H9 (cell line): ENCODE results near the gene DNASE1L2. TPM values are rescaled to one million over a fixed set of nuclear protein-coding genes. Genes with fewer than 3 reads are reported as not detected.

Experiments
- DNase-seq: peaks from one replicate; pipeline ENCODE4 v3.0.0-alpha.2; 2017
- H2AFZ ChIP-seq: one replicate; pipeline ENCODE4 v1.6.1; 2013; ENCODE audit warnings: mild to moderate bottlenecking, low read length, control low read depth, moderate library complexity
- H2AK5ac ChIP-seq: 2 replicates; pipeline ENCODE4 v1.6.1; 2013; ENCODE audit warnings: low read length, control low read depth, mixed read lengths; ENCODE audit not compliant: insufficient read length
- H2BK120ac ChIP-seq: one replicate; pipeline ENCODE4 v1.6.1; 2013; ENCODE audit warnings: low read depth, mild to moderate bottlenecking, low read length, control low read depth, inconsistent platforms; ENCODE audit not compliant: poor library complexity, severe bottlenecking
- H2BK12ac ChIP-seq: 2 replicates; pipeline ENCODE4 v1.6.1; 2013; ENCODE audit warnings: low read length, control low read depth, mixed read lengths, low read depth; ENCODE audit not compliant: insufficient read length
- H2BK15ac ChIP-seq: 2 replicates; pipeline ENCODE4 v1.6.1; 2013; ENCODE audit warnings: low read depth, low read length, control low read depth
- H2BK20ac ChIP-seq: one replicate; pipeline ENCODE4 v1.6.1; 2013; ENCODE audit warnings: low read depth, mild to moderate bottlenecking, low read length, control low read depth, inconsistent platforms; ENCODE audit not compliant: poor library complexity, severe bottlenecking
- H2BK5ac ChIP-seq: 2 replicates; pipeline ENCODE4 v1.6.1; 2013; ENCODE audit warnings: low read length, control low read depth, mixed read lengths; ENCODE audit not compliant: insufficient read length
- H3K14ac ChIP-seq: 2 replicates; pipeline ENCODE4 v1.6.1; 2013; ENCODE audit warnings: low read length, control low read depth; ENCODE audit not compliant: insufficient read depth
- H3K18ac ChIP-seq: 2 replicates; pipeline ENCODE4 v1.6.1; 2013; ENCODE audit warnings: low read depth, mild to moderate bottlenecking, mixed read lengths, low read length, control low read depth; ENCODE audit not compliant: insufficient read length
- H3K23ac ChIP-seq: 2 replicates; pipeline ENCODE4 v1.6.1; 2013; ENCODE audit warnings: low read length, control low read depth, mixed read lengths, low read depth; ENCODE audit not compliant: insufficient read length
- H3K23me2 ChIP-seq: 2 replicates; pipeline ENCODE4 v1.6.1; 2013; ENCODE audit warnings: low read depth, mild to moderate bottlenecking, mixed read lengths, low read length, control low read depth; ENCODE audit not compliant: insufficient read length, poor library complexity, severe bottlenecking
- H3K27ac ChIP-seq: 2 replicates; pipeline ENCODE4 v1.5.1; 2013; ENCODE audit warnings: low read length, control low read depth, mixed read lengths, low read depth; ENCODE audit not compliant: insufficient read length
- H3K27me3 ChIP-seq: 2 replicates; pipeline ENCODE4 v1.6.1; 2013; ENCODE audit warnings: low read length, control low read depth, inconsistent platforms; ENCODE audit not compliant: insufficient read depth
- H3K4ac ChIP-seq: 2 replicates; pipeline ENCODE4 v1.6.1; 2013; ENCODE audit warnings: low read depth, mild to moderate bottlenecking, control low read depth, inconsistent platforms, low read length, moderate library complexity
- H3K4me1 ChIP-seq: 2 replicates; pipeline ENCODE4 v1.6.1; 2013; ENCODE audit warnings: low read length, control low read depth, inconsistent platforms; ENCODE audit not compliant: insufficient read depth
- H3K4me2 ChIP-seq: 2 replicates; pipeline ENCODE4 v1.6.1; 2013; ENCODE audit warnings: low read length, control low read depth, mixed read lengths; ENCODE audit not compliant: insufficient read length, insufficient read depth
- H3K56ac ChIP-seq: 2 replicates; pipeline ENCODE4 v1.6.1; 2013; ENCODE audit warnings: low read depth, mild to moderate bottlenecking, mixed read lengths, low read length, control low read depth; ENCODE audit not compliant: insufficient read length
- H3K79me1 ChIP-seq: 2 replicates; pipeline ENCODE4 v1.6.1; 2013; ENCODE audit warnings: low read depth, mild to moderate bottlenecking, moderate library complexity, low read length, control low read depth, inconsistent platforms; ENCODE audit not compliant: insufficient read depth, poor library complexity, severe bottlenecking
- H3K79me2 ChIP-seq: 2 replicates; pipeline ENCODE4 v1.6.1; 2013; ENCODE audit warnings: low read length, control low read depth, inconsistent platforms; ENCODE audit not compliant: insufficient read depth
- H3K9ac ChIP-seq: 2 replicates; pipeline ENCODE4 v1.6.1; 2013; ENCODE audit warnings: low read length, control low read depth, mixed read lengths; ENCODE audit not compliant: insufficient read length; ENCODE audit errors: extremely low read depth
- H3K9me3 ChIP-seq: one replicate; pipeline ENCODE4 v1.6.1; 2013; ENCODE audit warnings: low read depth, low read length, inconsistent platforms; ENCODE audit not compliant: control insufficient read depth
- H3T11ph ChIP-seq: one replicate; pipeline ENCODE4 v1.6.1; 2013; ENCODE audit warnings: mild to moderate bottlenecking, low read length, control low read depth, inconsistent platforms
- H4K20me1 ChIP-seq: one replicate; pipeline ENCODE4 v1.6.1; 2013; ENCODE audit not compliant: control insufficient read depth, insufficient read length, insufficient read depth
- H4K5ac ChIP-seq: 2 replicates; pipeline ENCODE4 v1.6.1; 2013; ENCODE audit warnings: low read depth, mild to moderate bottlenecking, mixed read lengths, low read length, control low read depth; ENCODE audit not compliant: insufficient read length
- H4K8ac ChIP-seq: replicated peaks from 2 replicates; pipeline ENCODE4 v1.6.1; 2013; ENCODE audit warnings: low read length, control low read depth, mixed read lengths, low read depth; ENCODE audit not compliant: insufficient read length
- H4K91ac ChIP-seq: 2 replicates; pipeline ENCODE4 v1.6.1; 2013; ENCODE audit warnings: low read depth, mild to moderate bottlenecking, moderate library complexity, mixed read lengths, low read length, control low read depth; ENCODE audit not compliant: insufficient read length
- H3K27ac Mint-ChIP-seq, 3 experiments: 2 replicates in 2 of 3; 3 replicates in 1 of 3; pipeline ENCODE4 v1.8.0; 2020 to 2021; ENCODE audit warnings: mixed read lengths in 3 of 3, mild to moderate bottlenecking in 1 of 3, moderate library complexity in 1 of 3
- H3K27me3 Mint-ChIP-seq: 2 replicates; pipeline ENCODE4 v1.8.0; 2021; ENCODE audit warnings: low read depth, mild to moderate bottlenecking, moderate library complexity, mixed read lengths
- H3K36me3 Mint-ChIP-seq, 3 experiments: 2 replicates in 2 of 3; 3 replicates in 1 of 3; pipeline ENCODE4 v1.8.0; 2020 to 2021; ENCODE audit warnings: low read depth in 3 of 3, mixed read lengths in 3 of 3; ENCODE audit not compliant: insufficient read depth in 1 of 3
- H3K4me1 Mint-ChIP-seq, 2 experiments: 2 replicates each; pipeline ENCODE4 v1.8.0; 2020; ENCODE audit warnings: mixed read lengths in 2 of 2
- H3K4me3 Mint-ChIP-seq, 2 experiments: 2 replicates in 1 of 2; 3 replicates in 1 of 2; pipeline ENCODE4 v1.8.0; 2020 to 2021; ENCODE audit warnings: mild to moderate bottlenecking in 2 of 2, mixed read lengths in 2 of 2, moderate library complexity in 1 of 2
- H3K9me3 Mint-ChIP-seq, 2 experiments: 2 replicates in 1 of 2; 3 replicates in 1 of 2; pipeline ENCODE4 v1.8.0; 2020; ENCODE audit warnings: mild to moderate bottlenecking in 2 of 2, mixed read lengths in 2 of 2, moderate library complexity in 1 of 2
- WGBS: extraction: QIAGEN DNeasy Blood & Tissue Kit; methylation state at CpG from one replicate; pipeline ENCODE4 v1.1.7; 2013; ENCODE audit warnings: missing lambda C conversion rate, low lambda C conversion rate, mixed read lengths; ENCODE audit not compliant: insufficient read length; ENCODE audit errors: extremely low coverage; 5-methylcytosine and 5-hydroxymethylcytosine counted together
- total RNA-seq: library from RNA; stranded (reverse); gene quantifications from 2 replicates; pipeline ENCODE4 v1.2.1, GENCODE V29; 2021
- TF ChIP-seq, protein P1 (sequence below): fragments of 200-600 bp; sonication (generic); conservative IDR thresholded peaks from 3 replicates; pipeline ENCODE4 v1.8.0; 2021; ENCODE audit warnings: antibody characterized with exemption, mild to moderate bottlenecking

DNASE1L2 gene
- total RNA-seq, 1 experiment from 2014 or later: 2.5 TPM

DNA sequence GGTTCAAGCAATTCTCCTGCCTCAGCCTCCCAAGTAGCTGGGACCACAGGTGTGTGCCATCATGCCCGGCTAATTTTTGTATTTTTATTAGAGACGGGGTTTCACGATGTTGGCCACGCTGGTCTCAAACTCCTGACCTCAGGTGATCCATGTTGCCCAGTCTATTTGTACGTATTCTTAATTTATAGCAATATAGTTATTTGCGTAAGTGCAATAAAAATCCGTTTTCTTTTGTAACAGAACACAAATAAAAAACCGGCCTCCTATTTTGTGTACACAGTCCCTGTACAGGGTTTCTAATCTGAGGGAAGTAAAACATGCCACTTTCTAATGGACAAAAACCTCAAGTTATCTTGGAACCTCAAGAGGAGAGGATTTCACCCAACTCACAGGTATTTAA lies 24.0 kb downstream of the DNASE1L2 start:
- H2BK12ac ChIP-seq: no peak overlapping the region
- H3K27me3 ChIP-seq: no peaks in the 10 kb centered on the region
- H4K8ac ChIP-seq: no peak overlapping the region
- H3K14ac ChIP-seq: no peak overlapping the region
- TF ChIP-seq, protein P1, sequence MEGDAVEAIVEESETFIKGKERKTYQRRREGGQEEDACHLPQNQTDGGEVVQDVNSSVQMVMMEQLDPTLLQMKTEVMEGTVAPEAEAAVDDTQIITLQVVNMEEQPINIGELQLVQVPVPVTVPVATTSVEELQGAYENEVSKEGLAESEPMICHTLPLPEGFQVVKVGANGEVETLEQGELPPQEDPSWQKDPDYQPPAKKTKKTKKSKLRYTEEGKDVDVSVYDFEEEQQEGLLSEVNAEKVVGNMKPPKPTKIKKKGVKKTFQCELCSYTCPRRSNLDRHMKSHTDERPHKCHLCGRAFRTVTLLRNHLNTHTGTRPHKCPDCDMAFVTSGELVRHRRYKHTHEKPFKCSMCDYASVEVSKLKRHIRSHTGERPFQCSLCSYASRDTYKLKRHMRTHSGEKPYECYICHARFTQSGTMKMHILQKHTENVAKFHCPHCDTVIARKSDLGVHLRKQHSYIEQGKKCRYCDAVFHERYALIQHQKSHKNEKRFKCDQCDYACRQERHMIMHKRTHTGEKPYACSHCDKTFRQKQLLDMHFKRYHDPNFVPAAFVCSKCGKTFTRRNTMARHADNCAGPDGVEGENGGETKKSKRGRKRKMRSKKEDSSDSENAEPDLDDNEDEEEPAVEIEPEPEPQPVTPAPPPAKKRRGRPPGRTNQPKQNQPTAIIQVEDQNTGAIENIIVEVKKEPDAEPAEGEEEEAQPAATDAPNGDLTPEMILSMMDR: no peak
- Mint-ChIP-seq H3K36me3 (peaks cover 77 to 100% (median 94%) of the 10 kb centered on the region in 3 experiments), H3K27me3 (no peaks in the 10 kb centered on the region), H3K4me1 (peaks cover 7 to 9% of the 10 kb centered on the region in 2 experiments), H3K9me3 (no peaks in the 10 kb centered on the region), H3K4me3 (no peak overlapping the region), H3K27ac (no peak overlapping the region)
- H4K91ac ChIP-seq: no peak overlapping the region
- H3K56ac ChIP-seq: no peak overlapping the region
- no peak overlapping the region for H3K9ac ChIP-seq
- peaks cover 2% of the 10 kb centered on the region for H4K20me1 ChIP-seq
- H3K23ac ChIP-seq: no peak overlapping the region
- no peaks in the 10 kb centered on the region for H3K23me2 ChIP-seq
- no peak overlapping the region for H2BK15ac ChIP-seq
- H3K9me3 ChIP-seq: no peaks in the 10 kb centered on the region
- peaks cover 6% of the 10 kb centered on the region for H3K79me1 ChIP-seq
- no peak overlapping the region for H4K5ac ChIP-seq
- H3K79me2 ChIP-seq: peaks cover 18% of the 10 kb centered on the region
- no peaks in the 10 kb centered on the region for H3K4me1 ChIP-seq
- no peak overlapping the region for H2BK5ac ChIP-seq
- no peak overlapping the region for H2AK5ac ChIP-seq
- no peak for DNase-seq
- no CpG with 5 or more reads among the region's 8 CpGs for WGBS
- H3K27ac ChIP-seq: no peak overlapping the region
- no peak overlapping the region for H2BK120ac ChIP-seq
- no peak overlapping the region for H3K4me2 ChIP-seq
- no peak overlapping the region for H3K18ac ChIP-seq
- no peak overlapping the region for H3K4ac ChIP-seq
- no peak overlapping the region for H2BK20ac ChIP-seq
- H2AFZ ChIP-seq: no peak overlapping the region
- no peak overlapping the region for H3T11ph ChIP-seq
